UCSD-AML1 (cell line): Measurements from ENCODE around the gene SLC38A4.
"Not testable (repeated sequence)": the region's sequence is repeated elsewhere in the genome, so short reads cannot be mapped to it uniquely, and the experiment has no call there.

ENCODE experiments used
- DNase-seq: peaks from one replicate; lab custom pipeline; 2025; ENCODE audit not compliant: unreplicated experiment; lab: John Stamatoyannopoulos, UW

Gene SLC38A4

GRCh38 chr12:46825591-46826414 is at the start of gene SLC38A4:
SLC38A4 (minus strand) TSS chr12:46825997; CDS start chr12:46793071, 32,926 bp downstream.
- DNase-seq: no peak

GRCh38 chr12:46875095-46875494 is 49.3 kb upstream of the SLC38A4 start:
- no peak for DNase-seq

GRCh38 chr12:46874642-46875041 is 48.8 kb upstream of the SLC38A4 start:
- DNase-seq: no peak

- no peak for DNase-seq
These were observed 46.3 kb upstream of the SLC38A4 start for GRCh38 chr12:46872135-46872534.

GRCh38 chr12:46865311-46865710 is 39.5 kb upstream of the SLC38A4 start:
- no peak for DNase-seq

- DNase-seq: no peak
These were observed 32.6 kb upstream of the SLC38A4 start for GRCh38 chr12:46858368-46858767.

- no peak for DNase-seq
These were observed 31.7 kb upstream of the SLC38A4 start for GRCh38 chr12:46857486-46857885.

GRCh38 chr12:46855760-46856159 is 30.0 kb upstream of the SLC38A4 start:
- no peak for DNase-seq

- not testable (repeated sequence) for DNase-seq
These were observed 28.4 kb upstream of the SLC38A4 start for GRCh38 chr12:46854188-46854587.

GRCh38 chr12:46848792-46849191 is 23.0 kb upstream of the SLC38A4 start:
- not testable (repeated sequence) for DNase-seq

GRCh38 chr12:46847001-46847400 is 21.2 kb upstream of the SLC38A4 start:
- no peak for DNase-seq

- DNase-seq: no peak
These were observed 18.0 kb upstream of the SLC38A4 start for GRCh38 chr12:46843811-46844210.

- DNase-seq: no peak
These were observed 16.1 kb upstream of the SLC38A4 start for GRCh38 chr12:46841891-46842290.

GRCh38 chr12:46839964-46840363 is 14.2 kb upstream of the SLC38A4 start:
- DNase-seq: no peak

- DNase-seq: no peak
These were observed 13.4 kb upstream of the SLC38A4 start for GRCh38 chr12:46839232-46839631.

- no peak for DNase-seq
These were observed 10.0 kb upstream of the SLC38A4 start for GRCh38 chr12:46835785-46836184.

GRCh38 chr12:46832130-46832704 is 6.4 kb upstream of the SLC38A4 start:
- DNase-seq: no peak

- DNase-seq: no peak
These were observed 5.7 kb upstream of the SLC38A4 start for GRCh38 chr12:46831335-46832129.

GRCh38 chr12:46830731-46831334 is 5.0 kb upstream of the SLC38A4 start:
- DNase-seq: no peak

GRCh38 chr12:46824709-46825108 is 1.1 kb downstream of the SLC38A4 start:
- no peak for DNase-seq

- no peak for DNase-seq
These were observed 7.2 kb downstream of the SLC38A4 start for GRCh38 chr12:46818642-46819041.
